Activated T-helper 9 cell treated with anti-CD3 and anti-CD28 coated beads, Interleukin-2, amount 50 U/mL, for 16 hours (primary cell): ENCODE measurements around the gene VASP.
"Not testable (repeated sequence)": the region's sequence is repeated elsewhere in the genome, so short reads cannot be mapped to it uniquely, and the experiment has no call there.

Experiments used
- DNase-seq: peaks from one replicate; pipeline ENCODE4 v3.0.0-alpha.2; 2020; ENCODE audit warnings: low read depth

The VASP gene

DNA sequence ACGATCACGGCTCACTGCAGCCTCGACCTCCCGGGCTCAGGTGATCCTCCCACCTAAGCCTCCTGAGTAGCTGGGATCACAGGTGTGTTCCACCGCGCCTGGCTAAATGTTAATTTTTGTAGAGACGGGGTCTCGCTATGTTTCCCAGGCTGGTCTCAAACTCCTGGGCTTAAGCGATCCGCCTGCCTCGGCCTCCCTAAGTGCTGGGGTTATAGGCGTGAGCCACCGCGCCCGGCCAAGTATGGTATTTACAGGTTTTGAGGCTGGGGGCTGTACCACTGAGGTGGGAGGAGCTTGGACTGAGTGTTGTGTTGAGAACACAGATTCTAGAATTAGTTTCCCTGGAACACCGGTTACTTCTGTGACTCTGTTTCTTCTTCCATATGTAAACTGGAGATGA lies 9.5 kb upstream of the VASP start:
- no peak for DNase-seq

DNA sequence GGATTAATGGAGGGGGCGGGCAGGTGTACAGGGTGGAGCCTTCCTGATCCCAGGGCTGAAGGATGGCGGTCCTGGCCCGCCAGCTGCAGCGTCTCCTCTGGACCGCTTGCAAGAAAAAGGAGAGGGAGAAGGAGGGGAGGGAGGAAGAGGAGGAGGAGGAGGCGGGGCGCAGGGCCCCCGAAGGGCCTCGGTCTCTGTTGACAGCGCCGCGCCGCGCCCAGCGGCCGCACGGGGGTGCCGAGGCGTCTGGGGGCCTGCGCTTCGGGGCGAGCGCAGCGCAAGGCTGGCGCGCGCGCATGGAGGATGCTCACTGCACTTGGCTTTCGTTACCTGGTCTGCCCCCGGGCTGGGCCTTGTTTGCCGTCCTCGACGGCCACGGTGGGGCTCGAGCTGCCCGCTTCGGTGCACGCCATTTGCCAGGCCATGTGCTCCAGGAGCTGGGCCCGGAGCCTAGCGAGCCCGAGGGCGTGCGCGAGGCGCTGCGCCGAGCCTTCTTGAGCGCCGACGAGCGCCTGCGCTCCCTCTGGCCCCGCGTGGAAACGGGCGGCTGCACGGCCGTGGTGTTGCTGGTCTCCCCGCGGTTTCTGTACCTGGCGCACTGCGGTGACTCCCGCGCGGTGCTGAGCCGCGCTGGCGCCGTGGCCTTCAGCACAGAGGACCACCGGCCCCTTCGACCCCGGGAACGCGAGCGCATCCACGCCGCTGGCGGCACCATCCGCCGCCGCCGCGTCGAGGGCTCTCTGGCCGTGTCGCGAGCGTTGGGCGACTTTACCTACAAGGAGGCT lies 8.7 kb upstream of the VASP start, which contains the start of gene PPM1N:
Gene PPM1N, plus strand, starts transcription at position 33 of the 785 bp plus-strand sequence. Its CDS starts 30 bp downstream, at position 63.
- no peak for DNase-seq

DNA sequence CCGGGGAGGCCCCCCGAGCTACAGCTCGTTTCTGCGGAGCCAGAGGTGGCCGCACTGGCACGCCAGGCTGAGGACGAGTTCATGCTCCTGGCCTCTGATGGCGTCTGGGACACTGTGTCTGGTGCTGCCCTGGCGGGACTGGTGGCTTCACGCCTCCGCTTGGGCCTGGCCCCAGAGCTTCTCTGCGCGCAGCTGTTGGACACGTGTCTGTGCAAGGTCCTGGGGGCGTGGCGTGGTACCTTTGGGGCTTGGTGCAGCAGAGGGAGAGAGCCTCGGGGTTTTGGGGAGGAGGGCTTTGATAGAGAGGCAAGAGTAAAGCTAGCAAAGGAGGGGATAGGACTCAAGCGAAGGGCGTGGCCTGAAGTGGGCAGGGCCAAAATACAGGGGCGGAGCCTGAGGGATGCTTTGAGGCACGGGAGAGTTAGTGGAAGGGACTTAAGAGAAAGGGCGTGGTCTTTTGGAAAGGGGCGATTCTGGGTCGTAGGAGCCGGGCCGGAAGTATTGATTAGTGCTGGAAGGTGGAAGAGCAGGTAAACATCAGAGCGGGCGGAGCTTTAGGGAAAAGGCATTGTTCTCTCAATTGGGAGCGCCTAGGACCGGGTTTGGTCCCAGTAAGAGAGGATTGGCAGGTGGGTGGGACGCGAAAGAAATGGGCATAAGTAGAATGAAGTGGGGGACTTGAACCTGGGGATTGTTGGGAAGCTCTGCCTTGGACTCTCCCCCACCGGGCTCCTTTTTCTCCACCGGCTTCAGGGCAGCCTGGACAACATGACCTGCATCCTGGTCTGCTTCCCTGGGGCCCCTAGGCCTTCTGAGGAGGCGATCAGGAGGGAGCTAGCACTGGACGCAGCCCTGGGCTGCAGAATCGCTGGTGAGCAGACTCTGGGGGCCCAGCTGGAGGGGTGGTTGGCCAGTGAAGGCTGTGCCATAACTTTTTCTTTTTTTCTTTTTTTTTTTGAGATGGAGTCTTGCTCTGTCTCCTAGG lies 7.8 kb upstream of the VASP start:
- DNase-seq: peak; percentile 44

DNA sequence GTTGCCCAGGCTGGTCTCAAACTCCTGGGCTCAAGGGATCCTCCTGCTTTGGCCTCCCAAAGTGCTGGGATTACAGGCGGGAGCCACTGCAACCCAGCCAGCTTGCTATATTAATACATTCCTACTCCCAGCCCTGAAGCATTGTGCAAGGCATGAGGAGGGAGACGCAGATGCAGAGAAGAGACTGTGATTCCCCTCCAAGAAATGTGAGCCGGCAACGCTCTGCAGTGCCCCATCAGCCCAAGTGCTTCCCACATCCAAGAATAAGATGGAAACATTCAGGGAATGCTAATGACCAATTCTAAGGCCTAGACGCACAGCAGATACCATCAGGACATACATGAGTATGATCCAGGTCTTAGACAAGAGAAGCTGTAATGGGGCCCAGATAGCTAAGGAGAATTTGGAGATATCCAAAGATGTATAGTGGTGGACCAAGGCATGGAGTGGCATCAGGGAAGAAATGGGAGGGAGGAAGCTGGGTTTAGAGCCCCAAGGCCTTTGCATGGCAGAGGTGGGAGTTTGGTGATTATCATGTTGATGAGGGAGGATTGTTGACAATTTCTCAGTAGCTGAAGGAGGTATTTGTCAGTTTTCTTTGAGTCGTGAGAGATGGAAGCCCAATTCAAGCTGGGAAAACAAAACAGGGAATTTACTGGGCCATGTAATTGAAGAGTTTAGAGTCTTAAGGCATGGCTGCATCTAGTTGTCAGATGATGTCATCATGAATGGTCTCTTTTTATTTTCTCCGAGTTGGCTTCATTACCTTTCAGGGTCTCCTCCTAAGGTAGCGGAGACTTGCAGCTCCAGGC lies 6.2 kb upstream of the VASP start:
- DNase-seq: no peak

DNA sequence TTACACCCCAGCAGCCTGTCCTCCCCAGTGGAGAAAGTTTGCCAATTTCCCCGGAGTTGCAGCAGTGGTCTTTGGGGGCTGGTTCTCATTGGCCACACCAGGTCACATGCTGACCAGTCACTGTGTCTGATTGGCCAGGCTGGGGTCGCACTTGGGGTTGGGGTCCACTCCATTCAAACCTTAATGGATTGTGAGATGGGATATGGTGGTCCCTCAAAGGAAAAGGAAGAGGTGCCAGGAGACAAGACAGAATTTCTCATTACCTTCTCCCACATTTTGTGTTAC lies 5.6 kb upstream of the VASP start:
- no peak for DNase-seq

DNA sequence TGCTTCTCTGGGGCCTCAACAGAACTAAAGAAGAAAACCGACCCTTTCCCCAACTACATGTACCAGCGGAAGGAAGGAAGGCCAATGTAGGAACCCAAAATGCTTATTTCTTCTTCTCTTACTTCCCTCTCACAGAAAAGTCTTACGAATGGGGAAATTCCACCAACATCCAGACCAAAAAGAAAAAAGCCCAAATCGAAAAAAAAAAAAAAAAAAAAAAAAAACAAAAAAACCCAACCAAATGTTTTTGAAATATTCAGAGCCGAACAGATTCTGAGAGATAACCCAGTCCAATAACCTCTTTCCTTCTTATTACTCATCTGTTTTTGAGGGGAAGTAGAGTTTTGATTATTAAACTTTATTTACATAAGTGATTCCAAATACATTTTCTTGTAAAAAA lies 5.2 kb upstream of the VASP start:
- no peak for DNase-seq

DNA sequence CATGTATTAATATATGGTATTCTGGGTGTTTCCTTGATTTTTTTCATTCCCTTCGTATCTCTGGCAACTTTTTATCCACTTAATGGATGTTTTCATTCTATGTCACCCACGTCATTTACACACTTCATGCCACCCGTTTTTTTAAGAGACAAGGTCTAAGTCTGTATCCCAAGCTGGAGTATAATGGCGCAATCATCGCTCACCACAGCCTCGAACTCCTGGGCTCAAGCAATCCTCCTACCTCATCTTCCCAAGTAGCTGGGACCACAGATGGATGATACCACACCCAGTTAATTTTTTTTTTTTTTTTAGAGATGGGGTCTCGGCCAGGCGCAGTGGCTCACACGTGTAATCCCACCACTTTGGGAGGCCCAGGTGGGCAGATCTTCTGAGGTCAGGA lies 3.4 kb upstream of the VASP start:
- no peak for DNase-seq

DNA sequence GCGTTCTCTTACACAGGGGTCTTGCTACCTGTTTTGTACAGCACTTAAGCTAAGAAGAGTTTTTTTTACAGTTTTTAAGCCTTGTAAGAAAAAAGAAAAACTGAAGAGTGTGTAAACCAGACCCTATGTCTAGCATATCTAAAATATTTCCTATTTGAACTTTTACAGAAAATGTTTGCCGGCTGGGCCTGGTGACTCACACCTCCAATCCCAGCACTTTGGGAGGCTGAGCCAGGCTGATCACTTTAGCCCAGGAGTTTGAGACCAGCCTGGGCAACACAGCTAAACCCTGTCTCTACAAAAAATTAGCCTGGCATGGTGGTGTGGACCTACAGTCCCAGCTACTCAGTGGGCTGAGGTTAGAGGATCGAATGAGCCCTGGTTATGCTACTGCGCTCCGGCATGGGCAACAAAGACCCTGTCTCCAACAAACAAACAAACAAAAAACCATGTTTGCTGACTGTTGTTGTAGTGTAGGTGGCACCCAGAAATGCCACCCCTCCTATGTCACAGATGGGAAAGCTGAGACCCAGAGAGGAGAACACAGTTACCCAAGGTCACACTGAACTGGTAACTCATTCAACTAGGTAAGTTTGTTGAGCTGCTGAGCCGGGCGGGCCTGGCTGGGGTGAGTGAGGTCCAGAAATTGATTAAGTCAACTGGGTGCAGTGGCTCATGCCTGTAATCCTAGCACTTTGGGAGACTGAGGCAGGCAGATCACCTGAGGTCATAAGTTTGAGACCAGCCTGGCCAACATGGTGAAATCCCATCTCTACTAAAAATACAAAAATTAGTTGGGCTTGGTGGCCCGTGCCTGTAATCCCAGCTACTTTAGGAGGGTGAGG lies 1.9 kb upstream of the VASP start:
- no peak for DNase-seq

DNA sequence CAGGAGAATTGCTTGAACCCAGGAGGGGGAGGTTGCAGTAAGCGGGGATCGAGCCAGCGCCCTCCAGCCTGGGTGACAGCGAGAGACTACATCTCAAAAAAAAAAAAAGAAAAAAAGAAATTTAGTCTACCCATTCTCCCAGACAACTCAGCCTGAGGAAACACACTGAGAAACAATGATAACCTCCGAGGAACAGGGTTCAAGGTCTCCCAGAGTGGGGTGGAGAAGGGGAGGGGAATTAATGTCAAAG lies 1.4 kb upstream of the VASP start:
- no peak for DNase-seq

DNA sequence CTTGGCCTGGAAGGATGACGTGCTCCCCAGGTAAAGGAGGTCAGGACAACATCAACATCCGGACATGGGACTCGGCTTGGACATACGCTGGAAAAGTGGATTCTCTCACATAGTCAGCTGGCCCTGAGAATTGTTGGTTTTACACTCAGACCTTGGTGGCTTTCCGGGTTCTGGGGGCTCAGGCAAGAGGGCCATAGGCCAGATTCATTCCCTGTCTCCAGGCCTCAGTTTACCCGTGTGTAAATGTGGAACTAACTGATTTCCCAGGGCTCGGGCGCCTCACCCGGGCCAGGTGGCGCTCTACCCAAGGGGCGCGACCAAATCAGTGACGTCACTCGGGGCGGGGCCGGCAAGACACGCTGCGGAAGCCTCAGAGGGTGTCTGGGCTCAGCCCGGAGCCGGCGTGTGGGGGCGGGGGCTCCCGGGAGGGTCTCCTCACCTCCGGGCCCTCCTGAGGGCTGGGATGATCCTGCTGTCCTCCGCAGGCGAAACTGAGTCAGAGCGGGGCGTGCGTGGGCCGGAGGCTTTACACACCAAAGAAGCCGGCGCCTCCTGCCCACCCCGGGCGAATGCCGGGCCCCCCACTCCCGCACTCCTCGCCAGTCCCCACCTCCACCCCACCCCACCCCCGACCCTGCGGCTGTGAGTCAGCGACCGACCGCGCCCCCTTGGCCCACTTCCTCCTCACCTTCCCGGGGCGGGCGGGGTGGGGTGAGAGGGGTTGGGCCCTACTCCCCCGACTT lies 862 bp upstream of the VASP start:
- peak; percentile 98 for DNase-seq

DNA sequence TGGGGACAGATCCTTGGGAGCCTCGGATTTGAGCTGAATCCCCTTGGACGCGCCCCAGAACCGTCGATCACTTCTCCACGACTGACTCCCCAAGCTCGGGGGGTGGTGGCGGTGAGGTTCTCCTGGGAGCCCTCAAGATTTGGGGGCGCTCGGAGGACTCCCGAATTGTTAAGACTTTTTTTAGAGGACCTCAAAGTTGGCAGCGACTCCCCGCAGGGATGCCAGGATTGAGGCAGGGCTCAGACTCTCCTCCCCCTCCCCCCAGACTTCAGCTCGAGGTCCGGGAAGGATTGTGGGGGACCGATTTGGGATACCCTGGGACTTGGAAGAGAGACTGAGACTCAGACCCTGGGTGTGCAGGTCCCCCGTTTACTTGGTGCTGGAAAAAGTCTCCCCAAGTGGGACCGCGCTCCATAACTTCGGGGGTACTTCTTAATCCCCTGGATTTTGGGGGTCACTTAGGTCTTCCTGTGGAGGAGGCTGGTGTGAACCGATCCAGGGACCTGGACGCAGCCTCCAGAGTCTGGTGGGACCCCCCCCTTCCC lies 665 bp downstream of the VASP start:
- no peak for DNase-seq

DNA sequence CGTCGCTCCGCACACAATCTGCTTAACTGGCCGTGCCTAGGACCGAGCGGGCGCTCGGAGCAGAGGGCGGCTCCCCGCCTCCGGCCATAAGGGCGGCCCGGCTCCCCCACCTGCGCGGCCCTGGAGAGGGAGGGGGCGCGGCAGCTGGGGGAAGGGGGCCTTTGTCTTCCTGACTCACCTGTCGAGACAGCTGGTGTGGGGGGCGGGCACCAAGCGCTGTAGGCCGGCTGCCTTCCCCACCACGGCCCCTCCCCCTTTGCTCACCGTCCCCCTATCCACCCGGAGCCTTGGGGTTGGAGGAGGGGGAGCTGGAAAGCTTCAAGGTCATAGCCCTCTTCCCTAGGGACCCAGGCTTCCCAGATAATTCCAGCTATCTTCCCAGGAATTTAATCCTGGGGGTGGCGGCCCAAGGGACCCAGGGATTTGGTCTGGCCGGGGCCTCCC lies 1.2 kb downstream of the VASP start:
- DNase-seq: peak; percentile 35

DNA sequence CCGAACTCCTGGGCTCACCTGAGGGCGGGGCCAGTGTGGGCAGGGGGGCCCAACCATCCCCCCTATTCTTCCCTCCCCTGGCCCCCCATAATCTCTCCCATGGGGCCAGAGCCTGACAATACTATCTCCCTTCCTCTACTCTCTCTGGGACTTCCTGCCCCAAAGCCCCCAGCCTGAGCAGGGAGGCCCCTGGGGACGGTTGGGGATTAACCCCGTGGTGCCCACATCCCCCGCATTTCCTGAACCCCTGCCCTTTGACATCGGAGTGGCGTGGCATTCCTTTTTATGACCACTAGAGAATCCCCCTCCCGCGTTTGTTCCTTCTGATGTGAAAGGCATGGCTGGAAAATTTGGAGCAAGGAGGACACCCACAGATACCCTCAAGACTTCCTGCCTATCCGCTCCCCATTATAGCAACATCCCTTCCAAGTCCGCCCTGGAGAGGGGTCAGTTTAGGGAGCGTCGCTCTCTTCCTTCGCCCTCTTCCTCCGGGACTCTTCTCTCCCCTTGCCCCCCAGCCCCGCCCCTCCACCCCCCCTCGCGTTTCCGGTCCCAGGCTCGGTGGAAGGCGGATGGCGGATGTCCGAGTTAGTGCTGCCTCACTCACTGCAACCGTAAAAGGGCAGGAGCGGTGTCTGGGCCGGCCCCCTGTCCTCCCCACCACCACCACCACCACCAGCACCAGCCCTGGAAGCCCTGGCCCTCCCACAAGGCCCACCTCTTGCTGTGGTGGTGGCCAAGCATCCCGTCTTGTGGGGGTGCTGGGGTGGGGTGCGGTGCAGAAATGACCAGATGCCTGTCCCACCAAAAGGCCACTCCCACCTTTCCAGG lies 1.8 kb downstream of the VASP start:
- no peak for DNase-seq

DNA sequence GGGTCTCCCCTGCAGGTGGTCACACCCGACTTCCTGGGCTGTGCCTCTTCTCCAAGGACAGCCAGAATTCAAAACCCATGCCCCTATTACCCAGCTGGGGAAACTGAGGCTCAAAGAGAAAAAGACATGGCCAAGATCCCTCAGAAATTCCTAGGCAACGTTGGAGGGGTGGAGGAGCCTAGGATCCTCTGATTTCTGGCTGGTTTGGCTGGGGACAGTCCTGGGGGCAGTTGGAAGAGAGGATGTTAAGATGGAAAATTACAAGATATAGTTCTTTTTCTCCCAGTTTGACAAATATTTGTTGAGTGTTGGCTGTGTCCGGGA lies 2.4 kb downstream of the VASP start:
- no peak for DNase-seq

DNA sequence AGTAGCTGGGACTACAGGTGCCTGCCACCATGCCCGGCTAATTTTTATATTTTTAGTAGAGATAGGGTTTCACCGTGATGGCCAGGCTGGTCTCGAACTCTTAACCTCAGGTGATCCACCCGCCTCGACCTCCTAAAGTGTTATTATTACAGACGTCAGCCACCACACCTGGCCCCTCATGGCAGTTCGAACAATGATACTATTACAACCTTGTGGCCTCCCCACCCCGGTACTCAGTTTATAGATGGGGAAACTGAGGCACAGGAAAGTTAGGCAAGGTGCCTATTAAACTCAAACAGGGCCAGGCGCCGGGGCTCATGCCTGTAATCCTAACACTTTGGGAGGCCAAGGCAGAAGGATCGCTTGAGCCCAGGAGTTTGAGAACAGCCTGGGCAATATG lies 3.1 kb downstream of the VASP start:
- not testable (repeated sequence) for DNase-seq

DNA sequence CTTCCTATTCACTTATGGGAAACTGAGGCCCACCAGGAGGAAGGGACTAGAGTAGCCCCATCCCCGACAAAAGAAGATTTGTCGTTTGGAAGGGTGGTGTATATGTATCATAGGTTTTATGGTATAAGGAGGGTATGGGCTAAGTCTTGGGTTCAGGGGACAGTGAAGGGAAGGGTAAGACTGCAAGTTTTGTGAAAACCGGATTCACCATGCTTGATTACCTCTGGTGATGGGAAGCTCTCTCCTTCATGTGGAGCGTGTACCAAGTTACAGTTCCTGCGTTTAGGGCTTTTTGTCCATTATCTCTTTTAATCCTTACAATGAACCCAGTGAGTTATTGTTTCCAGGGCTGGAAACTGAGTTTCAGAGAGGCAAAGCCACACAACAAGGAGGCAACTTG lies 3.8 kb downstream of the VASP start:
- DNase-seq: no peak

DNA sequence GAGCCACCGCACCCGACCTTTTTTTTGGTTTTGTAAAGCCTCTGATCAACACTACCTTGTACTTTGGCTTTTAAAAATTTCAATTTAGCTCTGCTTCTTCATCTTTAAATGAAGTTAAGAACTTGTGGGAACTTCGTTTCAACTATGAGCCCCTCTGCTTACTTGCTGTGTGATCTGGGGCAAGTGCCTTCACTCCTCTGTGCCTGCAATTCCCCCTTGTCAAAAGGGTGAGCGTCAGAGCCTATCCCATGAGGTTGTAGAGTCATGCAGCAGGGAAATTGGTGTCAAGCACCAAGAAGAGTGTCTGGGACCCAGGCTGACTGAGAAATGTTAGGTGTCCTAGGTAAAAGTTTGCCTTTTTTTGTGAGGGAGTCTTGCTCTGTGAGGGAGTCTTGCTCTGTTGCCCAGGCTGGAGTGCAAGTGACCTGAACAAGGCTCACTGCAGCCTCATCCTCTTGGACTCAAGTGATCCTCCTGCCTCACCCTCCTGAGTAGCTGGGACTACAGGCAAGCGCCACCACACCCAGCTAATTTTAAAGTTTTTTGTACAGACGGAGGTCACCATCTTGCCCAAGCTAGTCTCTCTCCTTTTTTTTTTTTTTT lies 5.7 kb downstream of the VASP start:
- no peak for DNase-seq

DNA sequence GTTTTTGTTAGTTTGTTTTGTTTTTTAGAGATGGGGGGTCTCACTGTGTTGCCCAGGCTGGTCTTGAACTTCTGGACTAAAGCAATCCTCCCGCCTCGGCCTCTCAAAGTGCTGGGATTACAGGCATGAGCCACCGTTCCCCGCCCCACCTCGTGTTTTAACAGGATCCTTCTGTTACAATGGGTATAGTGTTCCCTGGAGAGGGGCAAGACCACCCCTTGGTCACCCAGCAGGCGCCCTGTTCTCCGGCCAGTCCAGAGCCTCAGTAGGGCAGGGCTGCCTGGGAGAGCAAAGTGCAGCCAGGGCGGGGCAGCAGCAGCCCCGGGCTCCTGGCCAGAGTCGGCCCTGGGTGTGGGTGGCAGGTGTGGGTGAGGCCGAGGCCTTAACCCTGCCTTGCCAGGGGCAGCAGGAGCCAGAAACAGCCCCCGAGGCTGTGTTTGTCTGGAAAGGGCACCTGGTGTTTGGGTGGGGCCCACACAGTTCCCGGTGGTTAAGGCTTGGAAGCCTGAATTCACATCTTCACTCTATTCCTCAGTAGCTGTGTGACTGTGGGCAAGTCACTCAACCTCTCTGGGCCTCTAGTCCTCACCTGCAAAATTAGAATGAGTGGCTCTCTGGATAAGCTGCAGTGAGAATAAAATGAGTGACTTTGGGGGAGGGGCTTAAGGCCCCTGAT lies 7.2 kb downstream of the VASP start:
- DNase-seq: no peak

DNA sequence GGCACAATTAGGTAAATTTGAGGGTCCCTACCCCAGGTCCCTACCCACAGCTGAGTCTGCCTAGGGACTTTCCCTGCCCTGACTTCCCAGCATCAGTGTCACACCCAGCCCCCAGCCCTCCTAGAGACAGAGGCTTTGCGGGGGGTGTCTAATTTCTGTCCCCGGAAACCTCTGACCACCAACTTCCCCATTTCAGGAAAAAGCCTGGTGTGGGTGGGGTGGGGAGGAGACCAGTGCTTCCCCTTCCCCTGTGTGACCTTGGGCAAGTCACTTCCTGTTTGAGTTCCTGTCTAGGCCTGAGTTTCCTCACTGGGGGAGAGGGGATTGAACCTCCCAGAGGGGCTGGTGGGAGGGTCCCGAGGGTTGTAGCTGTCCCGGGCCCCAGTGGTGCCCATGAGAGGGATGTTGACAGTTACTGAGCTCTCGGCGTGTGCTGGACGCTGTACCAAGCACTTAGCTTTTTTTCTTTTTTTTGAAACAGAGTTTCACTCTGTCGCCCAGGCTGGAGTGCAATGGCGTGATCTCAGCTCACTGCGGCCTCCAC lies 7.9 kb downstream of the VASP start:
- DNase-seq: no peak
